GM19397 (cell line): ENCODE data around the gene NT5C1A.

ENCODE experiments used
- ATAC-seq: cut with Tn5 transposase; IDR thresholded peaks from one replicate; pipeline ENCODE4 v1.9.1; 2021; ENCODE audit warnings: mild to moderate bottlenecking, moderate library complexity; ENCODE audit not compliant: unreplicated experiment

The NT5C1A gene

GRCh38 chr1:39639305-39640130 is 32.4 kb downstream of the NT5C1A start, which contains the start of gene HEYL:
Gene HEYL, minus strand, starts transcription at chr1:39639643. Its CDS starts 18 bp downstream, at chr1:39639625.
- ATAC-seq, result no peak

- no peak for ATAC-seq
Observed at GRCh38 chr1:39638965-39639304, 33.0 kb downstream of the NT5C1A start.

GRCh38 chr1:39637361-39637760 is 34.5 kb downstream of the NT5C1A start:
- no peak for ATAC-seq

GRCh38 chr1:39635871-39636210 is 36.1 kb downstream of the NT5C1A start:
- ATAC-seq, result no peak

- ATAC-seq, result no peak
Observed at GRCh38 chr1:39635205-39635870, 36.6 kb downstream of the NT5C1A start.

GRCh38 chr1:39633422-39633821 is 38.5 kb downstream of the NT5C1A start:
- ATAC-seq, result no peak

- no peak for ATAC-seq
Observed at GRCh38 chr1:39632682-39633417, 39.1 kb downstream of the NT5C1A start.

- no peak for ATAC-seq
Observed at GRCh38 chr1:39632323-39632681, 39.6 kb downstream of the NT5C1A start.

- ATAC-seq, result no peak
Observed at GRCh38 chr1:39631361-39632322, 40.3 kb downstream of the NT5C1A start.

GRCh38 chr1:39628807-39629350 is 43.0 kb downstream of the NT5C1A start:
- ATAC-seq, result no peak

GRCh38 chr1:39626646-39627045 is 45.3 kb downstream of the NT5C1A start:
- no peak for ATAC-seq

- no peak for ATAC-seq
Observed at GRCh38 chr1:39625462-39626273, 46.2 kb downstream of the NT5C1A start.

- no peak for ATAC-seq
Observed at GRCh38 chr1:39625009-39625408, 46.9 kb downstream of the NT5C1A start.

GRCh38 chr1:39623053-39623452 is 48.9 kb downstream of the NT5C1A start:
- no peak for ATAC-seq

GRCh38 chr1:39622427-39622826 is 49.5 kb downstream of the NT5C1A start:
- ATAC-seq, result no peak

- no peak for ATAC-seq
Observed at GRCh38 chr1:39620659-39621165, 51.2 kb downstream of the NT5C1A start.

GRCh38 chr1:39617488-39618049 is 54.3 kb downstream of the NT5C1A start:
- ATAC-seq, result no peak

GRCh38 chr1:39615086-39615673 is 56.7 kb downstream of the NT5C1A start:
- ATAC-seq, result no peak

- ATAC-seq, result no peak
Observed at GRCh38 chr1:39614488-39614887, 57.4 kb downstream of the NT5C1A start.
